H9 (cell line): ENCODE measurements around the gene SSTR4. TPM values are rescaled to one million over a fixed set of nuclear protein-coding genes. Genes with fewer than 3 reads are reported as not detected.

Experiments
- DNase-seq: peaks from one replicate; pipeline ENCODE4 v3.0.0-alpha.2; 2017
- H2AFZ ChIP-seq: one replicate; pipeline ENCODE4 v1.6.1; 2013; ENCODE audit warnings: mild to moderate bottlenecking, low read length, control low read depth, moderate library complexity
- H2AK5ac ChIP-seq: 2 replicates; pipeline ENCODE4 v1.6.1; 2013; ENCODE audit warnings: low read length, control low read depth, mixed read lengths; ENCODE audit not compliant: insufficient read length
- H2BK120ac ChIP-seq: one replicate; pipeline ENCODE4 v1.6.1; 2013; ENCODE audit warnings: low read depth, mild to moderate bottlenecking, low read length, control low read depth, inconsistent platforms; ENCODE audit not compliant: poor library complexity, severe bottlenecking
- H2BK12ac ChIP-seq: 2 replicates; pipeline ENCODE4 v1.6.1; 2013; ENCODE audit warnings: low read length, control low read depth, mixed read lengths, low read depth; ENCODE audit not compliant: insufficient read length
- H2BK15ac ChIP-seq: 2 replicates; pipeline ENCODE4 v1.6.1; 2013; ENCODE audit warnings: low read depth, low read length, control low read depth
- H2BK20ac ChIP-seq: one replicate; pipeline ENCODE4 v1.6.1; 2013; ENCODE audit warnings: low read depth, mild to moderate bottlenecking, low read length, control low read depth, inconsistent platforms; ENCODE audit not compliant: poor library complexity, severe bottlenecking
- H2BK5ac ChIP-seq: 2 replicates; pipeline ENCODE4 v1.6.1; 2013; ENCODE audit warnings: low read length, control low read depth, mixed read lengths; ENCODE audit not compliant: insufficient read length
- H3K14ac ChIP-seq: 2 replicates; pipeline ENCODE4 v1.6.1; 2013; ENCODE audit warnings: low read length, control low read depth; ENCODE audit not compliant: insufficient read depth
- H3K18ac ChIP-seq: 2 replicates; pipeline ENCODE4 v1.6.1; 2013; ENCODE audit warnings: low read depth, mild to moderate bottlenecking, mixed read lengths, low read length, control low read depth; ENCODE audit not compliant: insufficient read length
- H3K23ac ChIP-seq: 2 replicates; pipeline ENCODE4 v1.6.1; 2013; ENCODE audit warnings: low read length, control low read depth, mixed read lengths, low read depth; ENCODE audit not compliant: insufficient read length
- H3K23me2 ChIP-seq: 2 replicates; pipeline ENCODE4 v1.6.1; 2013; ENCODE audit warnings: low read depth, mild to moderate bottlenecking, mixed read lengths, low read length, control low read depth; ENCODE audit not compliant: insufficient read length, poor library complexity, severe bottlenecking
- H3K27ac ChIP-seq: 2 replicates; pipeline ENCODE4 v1.5.1; 2013; ENCODE audit warnings: low read length, control low read depth, mixed read lengths, low read depth; ENCODE audit not compliant: insufficient read length
- H3K27me3 ChIP-seq: 2 replicates; pipeline ENCODE4 v1.6.1; 2013; ENCODE audit warnings: low read length, control low read depth, inconsistent platforms; ENCODE audit not compliant: insufficient read depth
- H3K4ac ChIP-seq: 2 replicates; pipeline ENCODE4 v1.6.1; 2013; ENCODE audit warnings: low read depth, mild to moderate bottlenecking, control low read depth, inconsistent platforms, low read length, moderate library complexity
- H3K4me1 ChIP-seq: 2 replicates; pipeline ENCODE4 v1.6.1; 2013; ENCODE audit warnings: low read length, control low read depth, inconsistent platforms; ENCODE audit not compliant: insufficient read depth
- H3K4me2 ChIP-seq: 2 replicates; pipeline ENCODE4 v1.6.1; 2013; ENCODE audit warnings: low read length, control low read depth, mixed read lengths; ENCODE audit not compliant: insufficient read length, insufficient read depth
- H3K56ac ChIP-seq: 2 replicates; pipeline ENCODE4 v1.6.1; 2013; ENCODE audit warnings: low read depth, mild to moderate bottlenecking, mixed read lengths, low read length, control low read depth; ENCODE audit not compliant: insufficient read length
- H3K79me1 ChIP-seq: 2 replicates; pipeline ENCODE4 v1.6.1; 2013; ENCODE audit warnings: low read depth, mild to moderate bottlenecking, moderate library complexity, low read length, control low read depth, inconsistent platforms; ENCODE audit not compliant: insufficient read depth, poor library complexity, severe bottlenecking
- H3K79me2 ChIP-seq: 2 replicates; pipeline ENCODE4 v1.6.1; 2013; ENCODE audit warnings: low read length, control low read depth, inconsistent platforms; ENCODE audit not compliant: insufficient read depth
- H3K9ac ChIP-seq: 2 replicates; pipeline ENCODE4 v1.6.1; 2013; ENCODE audit warnings: low read length, control low read depth, mixed read lengths; ENCODE audit not compliant: insufficient read length; ENCODE audit errors: extremely low read depth
- H3K9me3 ChIP-seq: one replicate; pipeline ENCODE4 v1.6.1; 2013; ENCODE audit warnings: low read depth, low read length, inconsistent platforms; ENCODE audit not compliant: control insufficient read depth
- H3T11ph ChIP-seq: one replicate; pipeline ENCODE4 v1.6.1; 2013; ENCODE audit warnings: mild to moderate bottlenecking, low read length, control low read depth, inconsistent platforms
- H4K20me1 ChIP-seq: one replicate; pipeline ENCODE4 v1.6.1; 2013; ENCODE audit not compliant: control insufficient read depth, insufficient read length, insufficient read depth
- H4K5ac ChIP-seq: 2 replicates; pipeline ENCODE4 v1.6.1; 2013; ENCODE audit warnings: low read depth, mild to moderate bottlenecking, mixed read lengths, low read length, control low read depth; ENCODE audit not compliant: insufficient read length
- H4K8ac ChIP-seq: replicated peaks from 2 replicates; pipeline ENCODE4 v1.6.1; 2013; ENCODE audit warnings: low read length, control low read depth, mixed read lengths, low read depth; ENCODE audit not compliant: insufficient read length
- H4K91ac ChIP-seq: 2 replicates; pipeline ENCODE4 v1.6.1; 2013; ENCODE audit warnings: low read depth, mild to moderate bottlenecking, moderate library complexity, mixed read lengths, low read length, control low read depth; ENCODE audit not compliant: insufficient read length
- H3K27ac Mint-ChIP-seq, 3 experiments: 2 replicates in 2 of 3; 3 replicates in 1 of 3; pipeline ENCODE4 v1.8.0; 2020 to 2021; ENCODE audit warnings: mixed read lengths in 3 of 3, mild to moderate bottlenecking in 1 of 3, moderate library complexity in 1 of 3
- H3K27me3 Mint-ChIP-seq: 2 replicates; pipeline ENCODE4 v1.8.0; 2021; ENCODE audit warnings: low read depth, mild to moderate bottlenecking, moderate library complexity, mixed read lengths
- H3K36me3 Mint-ChIP-seq, 3 experiments: 2 replicates in 2 of 3; 3 replicates in 1 of 3; pipeline ENCODE4 v1.8.0; 2020 to 2021; ENCODE audit warnings: low read depth in 3 of 3, mixed read lengths in 3 of 3; ENCODE audit not compliant: insufficient read depth in 1 of 3
- H3K4me1 Mint-ChIP-seq, 2 experiments: 2 replicates each; pipeline ENCODE4 v1.8.0; 2020; ENCODE audit warnings: mixed read lengths in 2 of 2
- H3K4me3 Mint-ChIP-seq, 2 experiments: 2 replicates in 1 of 2; 3 replicates in 1 of 2; pipeline ENCODE4 v1.8.0; 2020 to 2021; ENCODE audit warnings: mild to moderate bottlenecking in 2 of 2, mixed read lengths in 2 of 2, moderate library complexity in 1 of 2
- H3K9me3 Mint-ChIP-seq, 2 experiments: 2 replicates in 1 of 2; 3 replicates in 1 of 2; pipeline ENCODE4 v1.8.0; 2020; ENCODE audit warnings: mild to moderate bottlenecking in 2 of 2, mixed read lengths in 2 of 2, moderate library complexity in 1 of 2
- total RNA-seq: library from RNA; stranded (reverse); gene quantifications from 2 replicates; pipeline ENCODE4 v1.2.1, GENCODE V29; 2021
- TF ChIP-seq, protein P1 (sequence below): fragments of 200-600 bp; sonication (generic); conservative IDR thresholded peaks from 3 replicates; pipeline ENCODE4 v1.8.0; 2021; ENCODE audit warnings: antibody characterized with exemption, mild to moderate bottlenecking

Gene SSTR4
- total RNA-seq, 1 experiment from 2014 or later: not detected

DNA sequence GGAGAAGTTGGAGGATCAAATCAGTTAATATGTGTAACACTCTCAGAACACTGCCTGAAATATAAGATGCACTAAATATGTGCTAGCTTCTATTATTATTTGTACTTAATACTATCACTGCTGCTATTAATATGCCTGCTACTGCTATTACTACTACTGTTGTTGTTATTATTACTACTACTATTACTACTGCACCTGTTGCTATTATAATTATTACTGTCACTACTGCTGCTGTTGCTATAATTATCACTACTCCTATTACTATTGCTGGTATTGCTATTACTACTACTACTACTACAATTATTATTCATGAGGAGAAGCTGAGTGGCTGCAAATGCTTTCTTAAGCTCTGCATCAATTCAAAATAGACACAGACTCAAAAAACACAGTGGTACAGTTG, 16.7 kb upstream of the SSTR4 start:
- no peak overlapping the region; a peak in 1 of 7 replicates for H3K27ac Mint-ChIP-seq
- Histone ChIP-seq H3K9ac (no peak overlapping the region), H4K91ac (no peak overlapping the region), H3K18ac (no peak overlapping the region), H4K5ac (no peak overlapping the region), H3K9me3 (no peaks in the 10 kb centered on the region), H3K27me3 (no peaks in the 10 kb centered on the region), H2AFZ (no peak overlapping the region), H3K56ac (no peak overlapping the region), H3K14ac (no peak overlapping the region), H2BK5ac (no peak overlapping the region), H2AK5ac (no peak overlapping the region), H2BK12ac (no peak overlapping the region), H2BK120ac (no peak overlapping the region), H3T11ph (no peak overlapping the region), H3K79me2 (no peaks in the 10 kb centered on the region), H3K23ac (no peak overlapping the region), H4K8ac (no peak overlapping the region), H4K20me1 (no peaks in the 10 kb centered on the region), H2BK15ac (no peak overlapping the region), H2BK20ac (no peak overlapping the region), H3K4ac (no peak overlapping the region), H3K23me2 (no peaks in the 10 kb centered on the region), H3K27ac (no peak overlapping the region), H3K79me1 (no peaks in the 10 kb centered on the region), H3K4me2 (no peak overlapping the region), H3K4me1 (no peaks in the 10 kb centered on the region)
- peaks cover 2% of the 10 kb centered on the region; the same call in 1 of the 2 replicates for H3K27me3 Mint-ChIP-seq
- no peak overlapping the region for H3K4me3 Mint-ChIP-seq
- DNase-seq: no peak
- no peaks in the 10 kb centered on the region for H3K9me3 Mint-ChIP-seq
- TF ChIP-seq, protein P1, sequence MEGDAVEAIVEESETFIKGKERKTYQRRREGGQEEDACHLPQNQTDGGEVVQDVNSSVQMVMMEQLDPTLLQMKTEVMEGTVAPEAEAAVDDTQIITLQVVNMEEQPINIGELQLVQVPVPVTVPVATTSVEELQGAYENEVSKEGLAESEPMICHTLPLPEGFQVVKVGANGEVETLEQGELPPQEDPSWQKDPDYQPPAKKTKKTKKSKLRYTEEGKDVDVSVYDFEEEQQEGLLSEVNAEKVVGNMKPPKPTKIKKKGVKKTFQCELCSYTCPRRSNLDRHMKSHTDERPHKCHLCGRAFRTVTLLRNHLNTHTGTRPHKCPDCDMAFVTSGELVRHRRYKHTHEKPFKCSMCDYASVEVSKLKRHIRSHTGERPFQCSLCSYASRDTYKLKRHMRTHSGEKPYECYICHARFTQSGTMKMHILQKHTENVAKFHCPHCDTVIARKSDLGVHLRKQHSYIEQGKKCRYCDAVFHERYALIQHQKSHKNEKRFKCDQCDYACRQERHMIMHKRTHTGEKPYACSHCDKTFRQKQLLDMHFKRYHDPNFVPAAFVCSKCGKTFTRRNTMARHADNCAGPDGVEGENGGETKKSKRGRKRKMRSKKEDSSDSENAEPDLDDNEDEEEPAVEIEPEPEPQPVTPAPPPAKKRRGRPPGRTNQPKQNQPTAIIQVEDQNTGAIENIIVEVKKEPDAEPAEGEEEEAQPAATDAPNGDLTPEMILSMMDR: no peak
- no peaks in the 10 kb centered on the region; a peak in 1 of 7 replicates for H3K36me3 Mint-ChIP-seq
- H3K4me1 Mint-ChIP-seq: peaks cover 0 to 14% of the 10 kb centered on the region in 2 experiments; a peak in 1 of 4 replicates
